ENCODE data around the gene ZBTB32. TPM values are rescaled to one million over a fixed set of nuclear protein-coding genes. Genes with fewer than 3 reads are reported as not detected.
A peak's percentile ranks its signal among the peaks of the same experiment; 100 is the strongest.

ZBTB32 gene
- total RNA-seq, 6 donors from 2014 or later = 0.20 to 0.55 (median 0.30) TPM; not detected in 3

GRCh38 chr19:35719402-35720162 is 15.2 kb downstream of the ZBTB32 start:
- Histone ChIP-seq H3K9me3 (no peaks in the 10 kb centered on the region), H3K36me3 (peaks cover 23 to 49% (median 44%) of the 10 kb centered on the region in 4 donors), H3K4me1 (peaks cover 14 to 45% (median 28%) of the 10 kb centered on the region in 4 donors), H3K27ac (peak overlapping the region in 1 of 4 donors; percentile 97), H3K27me3 (no peaks in the 10 kb centered on the region), H3K4me3 (peak overlapping the region in 2 of 4 donors; percentile 64 to 90)
- TF ChIP-seq POLR2AphosphoS5 (IDR thresholded peaks at IDR 0.05) = no peak
- ATAC-seq (ENCODE audit: low FRiP score in 2 of 2) (no peak), DNase-seq (peak in 1 of 2 donors; percentile 78)
- WGBS, 2 donors = 87 to 92% methylated on average over 27 of the region's 32 CpGs

GRCh38 chr19:35720163-35720524 is 15.8 kb downstream of the ZBTB32 start:
- ATAC-seq (ENCODE audit: low FRiP score in 2 of 2) (no peak), DNase-seq (no peak)
- no peaks in the 10 kb centered on the region for H3K9me3 ChIP-seq
- no peak overlapping the region for H3K4me3 ChIP-seq
- H3K27me3 ChIP-seq = no peaks in the 10 kb centered on the region
- no peak overlapping the region for H3K27ac ChIP-seq
- 91 to 93% methylated on average over 9 of the region's 9 CpGs for WGBS, 2 donors
- peaks cover 29 to 55% (median 49%) of the 10 kb centered on the region in 4 donors for H3K36me3 ChIP-seq
- peaks cover 14 to 43% (median 28%) of the 10 kb centered on the region in 4 donors for H3K4me1 ChIP-seq
- TF ChIP-seq EP300 (IDR thresholded peaks at IDR 0.05) (no peak), POLR2A (IDR thresholded peaks at IDR 0.05) (no peak), CTCF (IDR thresholded peaks at IDR 0.05) (no peak), POLR2AphosphoS5 (IDR thresholded peaks at IDR 0.05) (no peak)

- 85 to 92% methylated on average over 9 to 10 of the region's 17 CpGs for WGBS, 2 donors
- H3K36me3 ChIP-seq = peaks cover 34 to 60% (median 54%) of the 10 kb centered on the region in 4 donors
These were observed 16.3 kb downstream of the ZBTB32 start for GRCh38 chr19:35720648-35721047.

GRCh38 chr19:35721374-35721773 is 17.0 kb downstream of the ZBTB32 start:
- peaks cover 41 to 67% (median 61%) of the 10 kb centered on the region in 4 donors for H3K36me3 ChIP-seq
- TF ChIP-seq CTCF (IDR thresholded peaks at IDR 0.05) (no peak), POLR2A (IDR thresholded peaks at IDR 0.05) (no peak), POLR2AphosphoS5 (IDR thresholded peaks at IDR 0.05) (no peak), EP300 (IDR thresholded peaks at IDR 0.05) (no peak)
- WGBS, 2 donors = 87 to 99% methylated on average over 11 to 16 of the region's 16 CpGs
- no peak overlapping the region for H3K4me3 ChIP-seq
- peaks cover 6 to 31% (median 16%) of the 10 kb centered on the region in 4 donors for H3K4me1 ChIP-seq
- H3K27me3 ChIP-seq = no peaks in the 10 kb centered on the region
- ATAC-seq (ENCODE audit: low FRiP score in 2 of 2) (no peak), DNase-seq (peak in 1 of 2 donors; percentile 74)
- H3K9me3 ChIP-seq = no peaks in the 10 kb centered on the region
- no peak overlapping the region for H3K27ac ChIP-seq

More at GRCh38 chr19:35720648-35721047, 16.3 kb downstream of the ZBTB32 start:
- no peak overlapping the region for H3K27ac ChIP-seq
- ATAC-seq (ENCODE audit: low FRiP score in 2 of 2) (no peak), DNase-seq (no peak)
- no peak for TF ChIP-seq POLR2AphosphoS5 (IDR thresholded peaks at IDR 0.05)
- TF ChIP-seq EP300 (IDR thresholded peaks at IDR 0.05) = no peak
- TF ChIP-seq CTCF (IDR thresholded peaks at IDR 0.05) = no peak
- no peak for TF ChIP-seq POLR2A (IDR thresholded peaks at IDR 0.05)
- H3K27me3 ChIP-seq = no peaks in the 10 kb centered on the region
- no peaks in the 10 kb centered on the region for H3K9me3 ChIP-seq
- H3K4me3 ChIP-seq = no peak overlapping the region
- H3K4me1 ChIP-seq = peaks cover 11 to 38% (median 24%) of the 10 kb centered on the region in 4 donors

- TF ChIP-seq EP300 (IDR thresholded peaks at IDR 0.05) = no peak
- TF ChIP-seq POLR2AphosphoS5 (IDR thresholded peaks at IDR 0.05) = no peak
- no peak for TF ChIP-seq CTCF (IDR thresholded peaks at IDR 0.05)
- TF ChIP-seq POLR2A (IDR thresholded peaks at IDR 0.05) = no peak
- Histone ChIP-seq H3K9me3 (no peaks in the 10 kb centered on the region), H3K4me3 (no peak overlapping the region), H3K27ac (no peak overlapping the region), H3K36me3 (peaks cover 49 to 78% (median 70%) of the 10 kb centered on the region in 4 donors), H3K27me3 (no peaks in the 10 kb centered on the region), H3K4me1 (peaks cover 6 to 26% (median 14%) of the 10 kb centered on the region in 4 donors)
- ATAC-seq (ENCODE audit: low FRiP score in 2 of 2) (no peak), DNase-seq (no peak)
- 92 to 94% methylated on average over 12 to 14 of the region's 14 CpGs for WGBS, 2 donors
These were observed 18.1 kb downstream of the ZBTB32 start for GRCh38 chr19:35722461-35722860.

Measured in upper lobe of left lung (tissue), 6 donors.